ENCODE measurements around the gene ADARB1. TPM values are rescaled to one million over a fixed set of nuclear protein-coding genes. Genes with fewer than 3 reads are reported as not detected.

The ADARB1 gene
- total RNA-seq, 1 experiment from 2014 or later = 15.8 TPM

GRCh38 chr21:45175326-45176095, 101.1 kb downstream of the ADARB1 start:
- H3K27me3 Mint-ChIP-seq (ENCODE audit: low read depth) = no peaks in the 10 kb centered on the region
- no peaks in the 10 kb centered on the region for H3K79me1 ChIP-seq (ENCODE audit: insufficient read depth, low read depth, low read length, poor library complexity, severe bottlenecking)
- H3K9ac ChIP-seq (ENCODE audit: extremely low read depth, insufficient read length, low read length) = no peak overlapping the region
- TF ChIP-seq, protein P1, sequence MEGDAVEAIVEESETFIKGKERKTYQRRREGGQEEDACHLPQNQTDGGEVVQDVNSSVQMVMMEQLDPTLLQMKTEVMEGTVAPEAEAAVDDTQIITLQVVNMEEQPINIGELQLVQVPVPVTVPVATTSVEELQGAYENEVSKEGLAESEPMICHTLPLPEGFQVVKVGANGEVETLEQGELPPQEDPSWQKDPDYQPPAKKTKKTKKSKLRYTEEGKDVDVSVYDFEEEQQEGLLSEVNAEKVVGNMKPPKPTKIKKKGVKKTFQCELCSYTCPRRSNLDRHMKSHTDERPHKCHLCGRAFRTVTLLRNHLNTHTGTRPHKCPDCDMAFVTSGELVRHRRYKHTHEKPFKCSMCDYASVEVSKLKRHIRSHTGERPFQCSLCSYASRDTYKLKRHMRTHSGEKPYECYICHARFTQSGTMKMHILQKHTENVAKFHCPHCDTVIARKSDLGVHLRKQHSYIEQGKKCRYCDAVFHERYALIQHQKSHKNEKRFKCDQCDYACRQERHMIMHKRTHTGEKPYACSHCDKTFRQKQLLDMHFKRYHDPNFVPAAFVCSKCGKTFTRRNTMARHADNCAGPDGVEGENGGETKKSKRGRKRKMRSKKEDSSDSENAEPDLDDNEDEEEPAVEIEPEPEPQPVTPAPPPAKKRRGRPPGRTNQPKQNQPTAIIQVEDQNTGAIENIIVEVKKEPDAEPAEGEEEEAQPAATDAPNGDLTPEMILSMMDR (conservative IDR thresholded peaks at IDR 0.05) = no peak
- H3K27me3 ChIP-seq (ENCODE audit: insufficient read depth, low read length) = no peaks in the 10 kb centered on the region
- H3T11ph ChIP-seq (ENCODE audit: low read length) = no peak overlapping the region
- H3K4me1 Mint-ChIP-seq = peaks cover 7 to 9% of the 10 kb centered on the region in 2 experiments
- H2BK15ac ChIP-seq (ENCODE audit: low read depth, low read length) = no peak overlapping the region
- H3K4me2 ChIP-seq (ENCODE audit: insufficient read depth, insufficient read length, low read length) = no peak overlapping the region
- WGBS (ENCODE audit: extremely low coverage, insufficient read length, low lambda C conversion rate) = no CpG with 5 or more reads among the region's 12 CpGs
- no peaks in the 10 kb centered on the region for H3K9me3 Mint-ChIP-seq
- no peak overlapping the region for H3K4ac ChIP-seq (ENCODE audit: low read depth, low read length)
- H3K9me3 ChIP-seq (ENCODE audit: control insufficient read depth, low read depth, low read length) = no peaks in the 10 kb centered on the region
- H3K18ac ChIP-seq (ENCODE audit: insufficient read length, low read depth, low read length) = no peak overlapping the region
- H3K14ac ChIP-seq (ENCODE audit: insufficient read depth, low read length) = no peak overlapping the region
- no peak overlapping the region for H3K23ac ChIP-seq (ENCODE audit: insufficient read length, low read depth, low read length)
- H4K91ac ChIP-seq (ENCODE audit: insufficient read length, low read depth, low read length) = no peak overlapping the region
- H2BK20ac ChIP-seq (ENCODE audit: low read depth, low read length, poor library complexity, severe bottlenecking) = no peak overlapping the region
- H3K4me3 Mint-ChIP-seq = no peak overlapping the region
- no peak overlapping the region for H2BK5ac ChIP-seq (ENCODE audit: insufficient read length, low read length)
- no peaks in the 10 kb centered on the region for H3K4me1 ChIP-seq (ENCODE audit: insufficient read depth, low read length)
- H4K5ac ChIP-seq (ENCODE audit: insufficient read length, low read depth, low read length) = no peak overlapping the region
- no peak overlapping the region for H2AFZ ChIP-seq (ENCODE audit: low read length)
- no peak overlapping the region for H4K8ac ChIP-seq (replicated peaks; ENCODE audit: insufficient read length, low read depth, low read length)
- H3K36me3 Mint-ChIP-seq (ENCODE audit: insufficient read depth in 1 of 3, low read depth in 3 of 3) = peaks cover 4 to 12% (median 8%) of the 10 kb centered on the region in 3 experiments; a peak in 4 of 7 replicates
- no peak overlapping the region for H3K27ac ChIP-seq (ENCODE audit: insufficient read length, low read depth, low read length)
- no peaks in the 10 kb centered on the region for H3K79me2 ChIP-seq (ENCODE audit: insufficient read depth, low read length)
- no peak overlapping the region for H3K56ac ChIP-seq (ENCODE audit: insufficient read length, low read depth, low read length)
- no peak overlapping the region for H2BK120ac ChIP-seq (ENCODE audit: low read depth, low read length, poor library complexity, severe bottlenecking)
- no peak overlapping the region for H3K27ac Mint-ChIP-seq
- no peaks in the 10 kb centered on the region for H3K23me2 ChIP-seq (ENCODE audit: insufficient read length, low read depth, low read length, poor library complexity, severe bottlenecking)
- H2BK12ac ChIP-seq (ENCODE audit: insufficient read length, low read depth, low read length) = no peak overlapping the region
- no peak for DNase-seq
- no peak overlapping the region for H2AK5ac ChIP-seq (ENCODE audit: insufficient read length, low read length)
- H4K20me1 ChIP-seq (ENCODE audit: control insufficient read depth, insufficient read depth, insufficient read length) = no peaks in the 10 kb centered on the region
